Measurements from ENCODE around the gene GREB1. TPM values are rescaled to one million over a fixed set of nuclear protein-coding genes. Genes with fewer than 3 reads are reported as not detected.

Gene GREB1
- total RNA-seq, 2 donors from 2014 or later: 3.1 to 7.6 TPM

- Histone ChIP-seq H3K27ac (no peak overlapping the region), H3K4me3 (no peak overlapping the region), H3K9me3 (no peaks in the 10 kb centered on the region), H3K36me3 (no peaks in the 10 kb centered on the region), H3K27me3 (no peaks in the 10 kb centered on the region), H3K4me1 (no peaks in the 10 kb centered on the region)
- no peak for DNase-seq (ENCODE audit: low spot score)
- TF ChIP-seq CTCF (IDR thresholded peaks at IDR 0.05): no peak
Measured at GRCh38 chr2:11651856-11652548, 118.2 kb downstream of the GREB1 start.

GRCh38 chr2:11652553-11652952 is 118.7 kb downstream of the GREB1 start:
- Histone ChIP-seq H3K9me3 (no peaks in the 10 kb centered on the region), H3K27me3 (no peaks in the 10 kb centered on the region), H3K27ac (no peak overlapping the region), H3K4me1 (no peaks in the 10 kb centered on the region), H3K36me3 (no peaks in the 10 kb centered on the region), H3K4me3 (no peak overlapping the region)
- no peak for DNase-seq (ENCODE audit: low spot score)
- no peak for TF ChIP-seq CTCF (IDR thresholded peaks at IDR 0.05)

DNA sequence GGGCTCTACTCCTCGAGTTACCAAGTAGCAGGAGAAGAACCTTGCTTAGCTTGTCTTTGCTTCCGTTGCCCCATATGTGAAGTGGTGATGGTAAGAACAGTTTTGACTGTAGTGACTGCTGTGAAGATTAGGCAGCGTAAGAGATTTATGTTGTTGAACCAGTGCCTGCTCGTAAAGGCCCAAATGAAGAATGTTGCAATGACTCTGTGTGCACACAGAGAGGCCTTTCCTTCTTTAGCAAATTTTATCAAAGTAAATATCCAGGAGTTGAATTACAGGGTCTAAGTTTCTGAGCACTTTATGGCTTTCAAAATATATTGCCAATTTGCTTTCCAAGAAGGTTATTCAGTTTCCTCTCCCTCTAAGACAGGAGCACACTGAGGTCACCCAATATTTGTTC is 121.7 kb downstream of the GREB1 start:
- Histone ChIP-seq H3K9me3 (no peaks in the 10 kb centered on the region), H3K27me3 (no peaks in the 10 kb centered on the region), H3K4me3 (no peak overlapping the region), H3K4me1 (no peaks in the 10 kb centered on the region), H3K27ac (no peak overlapping the region), H3K36me3 (no peaks in the 10 kb centered on the region)
- TF ChIP-seq CTCF (IDR thresholded peaks at IDR 0.05): no peak
- no peak for DNase-seq (ENCODE audit: low spot score)

GRCh38 chr2:11656252-11656651 is 122.4 kb downstream of the GREB1 start:
- H3K36me3 ChIP-seq: no peaks in the 10 kb centered on the region
- no peak overlapping the region for H3K27ac ChIP-seq
- no peak for TF ChIP-seq CTCF (IDR thresholded peaks at IDR 0.05)
- H3K9me3 ChIP-seq: no peaks in the 10 kb centered on the region
- no peaks in the 10 kb centered on the region for H3K27me3 ChIP-seq
- no peaks in the 10 kb centered on the region for H3K4me1 ChIP-seq
- H3K4me3 ChIP-seq: no peak overlapping the region
- no peak for DNase-seq (ENCODE audit: low spot score)

GRCh38 chr2:11656671-11657101 is 122.8 kb downstream of the GREB1 start:
- no peaks in the 10 kb centered on the region for H3K9me3 ChIP-seq
- no peak overlapping the region for H3K27ac ChIP-seq
- no peaks in the 10 kb centered on the region for H3K27me3 ChIP-seq
- no peaks in the 10 kb centered on the region for H3K4me1 ChIP-seq
- no peak for TF ChIP-seq CTCF (IDR thresholded peaks at IDR 0.05)
- no peaks in the 10 kb centered on the region for H3K36me3 ChIP-seq
- H3K4me3 ChIP-seq: no peak overlapping the region
- DNase-seq (ENCODE audit: low spot score): no peak

- H3K27me3 ChIP-seq: no peaks in the 10 kb centered on the region
Measured at GRCh38 chr2:11657195-11657594, 123.3 kb downstream of the GREB1 start.

More at GRCh38 chr2:11657195-11657594, 123.3 kb downstream of the GREB1 start:
- Histone ChIP-seq H3K4me1 (no peaks in the 10 kb centered on the region), H3K36me3 (no peaks in the 10 kb centered on the region), H3K4me3 (no peak overlapping the region), H3K27ac (no peak overlapping the region), H3K9me3 (no peaks in the 10 kb centered on the region)
- no peak for TF ChIP-seq CTCF (IDR thresholded peaks at IDR 0.05)
- DNase-seq (ENCODE audit: low spot score): no peak
